ENCODE results near the gene FAM43A.

Gene FAM43A

DNA sequence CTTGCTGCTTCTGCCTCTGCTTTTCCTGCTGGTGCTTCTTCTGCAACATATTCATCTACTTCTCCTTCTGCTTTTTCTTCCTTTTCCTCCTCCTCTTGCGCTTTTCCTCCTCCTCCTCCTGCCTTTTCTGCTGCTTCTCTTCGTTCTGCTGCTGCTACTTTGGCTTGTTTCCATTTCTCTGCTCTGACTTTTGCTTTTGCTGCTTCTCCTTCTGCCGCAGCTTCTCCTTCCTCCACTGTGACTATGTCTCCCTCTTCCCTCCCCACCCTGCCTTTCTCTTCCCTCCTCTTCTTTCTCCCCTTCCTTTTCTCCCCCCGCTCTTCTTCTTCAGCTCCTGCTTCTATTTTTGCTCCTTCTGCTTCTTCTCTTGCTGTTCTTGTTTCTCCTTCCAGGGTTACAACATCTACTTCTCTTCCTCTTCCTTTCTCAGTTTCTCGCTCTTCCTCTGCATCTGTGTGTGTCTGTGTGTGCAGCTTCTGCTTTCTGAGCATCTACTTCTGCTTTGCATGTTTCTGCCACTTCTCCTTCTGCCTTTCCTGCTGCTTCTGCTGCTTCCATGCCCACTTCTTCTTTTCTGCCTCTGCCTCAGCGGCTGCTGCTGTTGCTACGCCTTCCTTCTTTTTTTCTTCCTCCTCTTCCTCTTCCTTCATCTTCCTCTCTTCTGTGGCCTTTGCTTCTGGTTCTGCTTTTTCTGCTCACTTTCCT is 51.4 kb downstream of the FAM43A start:
- no peaks in the 10 kb centered on the region for H3K27me3 ChIP-seq (ENCODE audit: control insufficient read depth in 2 of 2, insufficient read depth in 2 of 2, low read length in 2 of 2)
- no peaks in the 10 kb centered on the region for H3K36me3 ChIP-seq (ENCODE audit: control insufficient read depth in 2 of 2, insufficient read depth in 2 of 2, low read length in 2 of 2)
- no peak overlapping the region for H3K4me3 ChIP-seq (ENCODE audit: low read length in 2 of 2)
- H3K9me3 ChIP-seq (ENCODE audit: control insufficient read depth in 2 of 2, low read length in 2 of 2), result no peaks in the 10 kb centered on the region
- H3K9ac ChIP-seq (ENCODE audit: low read depth in 1 of 2, low read length in 2 of 2), result no peak overlapping the region
- no peak overlapping the region for H3K27ac ChIP-seq (ENCODE audit: low read depth in 2 of 2, low read length in 2 of 2)
- no peaks in the 10 kb centered on the region for H3K4me1 ChIP-seq (ENCODE audit: control insufficient read depth in 2 of 2, insufficient read depth in 2 of 2, low read length in 2 of 2)
